ENCODE measurements around the gene TGM1.
"Not testable (repeated sequence)": the region's sequence is repeated elsewhere in the genome, so short reads cannot be mapped to it uniquely, and the experiment has no call there.

GRCh38 chr14:24222987-24223386, 40.0 kb downstream of the TGM1 start:
- TF ChIP-seq CTCF, POLR2AphosphoS5 (IDR thresholded peaks at IDR 0.05): not testable (repeated sequence)

Data from sigmoid colon (tissue), 4 donors.